HCT116 (cell line): ENCODE measurements around the gene IPP. TPM values are rescaled to one million over a fixed set of nuclear protein-coding genes. Genes with fewer than 3 reads are reported as not detected.

ENCODE experiments used
- ATAC-seq: fragments of 200-7000 bp; cut with Tn5 transposase; 2 replicates; pipeline ENCODE4 v1.9.1; 2020; ENCODE audit warnings: mild to moderate bottlenecking, moderate library complexity
- BruUV-seq: library from RNA; stranded (reverse); fragments of 400-500 nt; replicated peaks from 2 replicates; lab custom pipeline; 2021; lab: Mats Ljungman, UMichigan
- CTCF ChIA-PET: fragments of 300-600 bp; sonication (Branson Sonifier 250); formaldehyde crosslinking; loops from one replicate; lab custom pipeline; 2021; ENCODE audit warnings: antibody characterized with exemption; lab: Charles Lee
- POLR2A ChIA-PET: fragments of 300-600, 350-600 bp; sonication (Branson Sonifier 250); formaldehyde crosslinking; loops from one replicate; lab custom pipeline; 2021; ENCODE audit warnings: antibody characterized with exemption; lab: Charles Lee
- RAD21 ChIA-PET, 2 experiments: fragments of 300-600 bp; sonication (Branson Sonifier 250); formaldehyde crosslinking; loops; one replicate each; lab custom pipeline; 2023; ENCODE audit warnings: low total read pairs in 2 of 2; ENCODE audit not compliant: uncharacterized antibody in 2 of 2, unreplicated experiment in 2 of 2, low non-redundant PET in 1 of 2; lab: Charles Lee
- DNase-seq: peaks from one replicate; pipeline ENCODE4 v3.0.0-alpha.2; 2010; ENCODE audit warnings: low read depth, low spot score
- H2AFZ ChIP-seq: fragments of 200-600 bp; shearing (Covaris generic), sonication (generic); 2 replicates; pipeline ENCODE4 v1.6.1; 2017; ENCODE audit warnings: low read depth, mixed run types, mixed read lengths, antibody characterized with exemption, low read length; ENCODE audit not compliant: poor library complexity, severe bottlenecking
- H3K27ac ChIP-seq: 2 replicates; pipeline ENCODE4 v1.5.1; 2012; ENCODE audit warnings: low read depth, low read length
- H3K27me3 ChIP-seq: fragments of 200-600 bp; sonication (generic); 2 replicates; pipeline ENCODE4 v1.6.1; 2016; ENCODE audit warnings: mixed run types, low read length, mixed read lengths; ENCODE audit not compliant: insufficient read depth
- H3K36me3 ChIP-seq, 2 experiments: fragments of 200-500 bp in 1 of 2; fragments of 200-600 bp in 1 of 2; sonication (Bioruptor generic) in 1 of 2; sonication (generic) in 1 of 2; 2 replicates each; pipeline versions ENCODE4 v1.5.1 to v1.6.1; 2014 to 2016; ENCODE audit warnings: low read length in 2 of 2, inconsistent platforms in 1 of 2, mixed read lengths in 1 of 2, mixed run types in 1 of 2; ENCODE audit not compliant: insufficient read depth in 2 of 2, control insufficient read depth in 1 of 2
- H3K4me1 ChIP-seq, 2 experiments: fragments of 200-600 bp in 1 of 2; sonication (generic) in 1 of 2; 2 replicates each; pipeline versions ENCODE4 v1.5.1 to v1.6.1; 2012 to 2017; ENCODE audit warnings: low read length in 2 of 2, inconsistent platforms in 1 of 2, mild to moderate bottlenecking in 1 of 2, mixed read lengths in 1 of 2, mixed run types in 1 of 2, moderate library complexity in 1 of 2; ENCODE audit not compliant: insufficient read depth in 2 of 2, control insufficient read depth in 1 of 2
- H3K4me2 ChIP-seq: fragments of 200-600 bp; sonication (generic); 2 replicates; pipeline ENCODE4 v1.6.1; 2017; ENCODE audit warnings: mixed run types, low read length, mixed read lengths
- H3K4me3 ChIP-seq, 2 experiments: fragments of 200-600 bp in 1 of 2; sonication (generic) in 1 of 2; replicated peaks in 1 of 2; 2 replicates each; pipeline ENCODE4 v1.5.1; 2011 to 2016; ENCODE audit warnings: low read length in 2 of 2, control low read depth in 1 of 2, low read depth in 1 of 2, mild to moderate bottlenecking in 1 of 2, mixed read lengths in 1 of 2, mixed run types in 1 of 2
- H3K79me2 ChIP-seq: fragments of 200-600 bp; sonication (generic); 2 replicates; pipeline ENCODE4 v1.6.1; 2017; ENCODE audit warnings: mild to moderate bottlenecking, mixed run types, low read length, moderate library complexity, mixed read lengths; ENCODE audit not compliant: insufficient read depth
- H3K9ac ChIP-seq: fragments of 200-600 bp; sonication (generic); 2 replicates; pipeline ENCODE4 v1.6.1; 2016; ENCODE audit warnings: low read length, mixed read lengths
- H3K9me2 ChIP-seq: fragments of 200-600 bp; sonication (generic), shearing (Covaris generic); 2 replicates; pipeline ENCODE4 v1.6.1; 2017; ENCODE audit warnings: mixed run types, mild to moderate bottlenecking, moderate library complexity; ENCODE audit not compliant: insufficient read depth
- H3K9me3 ChIP-seq, 2 experiments: fragments of 200-500 bp in 1 of 2; fragments of 200-600 bp in 1 of 2; sonication (Bioruptor generic) in 1 of 2; sonication (generic) in 1 of 2; 2 replicates each; pipeline ENCODE4 v1.6.1; 2014 to 2017; ENCODE audit warnings: low read length in 2 of 2, mixed read lengths in 2 of 2, inconsistent platforms in 1 of 2, low read depth in 1 of 2, mild to moderate bottlenecking in 1 of 2, mixed run types in 1 of 2, moderate library complexity in 1 of 2; ENCODE audit not compliant: control insufficient read depth in 1 of 2, insufficient read depth in 1 of 2
- H4K20me1 ChIP-seq: fragments of 200-600 bp; sonication (generic), shearing (Covaris generic); 2 replicates; pipeline ENCODE4 v1.6.1; 2017; ENCODE audit warnings: mixed run types, mild to moderate bottlenecking, moderate library complexity; ENCODE audit not compliant: insufficient read depth
- CBX3 ChIP-seq: IDR thresholded peaks from 2 replicates; pipeline ENCODE4 v1.6.1; 2012; ENCODE audit warnings: low read depth
- CEBPB ChIP-seq: IDR thresholded peaks from 2 replicates; pipeline ENCODE4 v1.6.1; 2012; ENCODE audit warnings: low read depth
- EGR1 ChIP-seq: IDR thresholded peaks from 2 replicates; pipeline ENCODE4 v1.6.1; 2012; ENCODE audit warnings: low read depth
- ELF1 ChIP-seq: IDR thresholded peaks from 2 replicates; pipeline ENCODE4 v1.6.1; 2012; ENCODE audit warnings: low read depth, borderline replicate concordance
- FOSL1 ChIP-seq: IDR thresholded peaks from 2 replicates; pipeline ENCODE4 v1.6.1; 2012; ENCODE audit warnings: low read depth
- JUND ChIP-seq: IDR thresholded peaks from 2 replicates; pipeline ENCODE4 v1.6.1; 2012
- POLR2A ChIP-seq: IDR thresholded peaks from 2 replicates; pipeline ENCODE4 v1.7.0; 2011; ENCODE audit warnings: borderline replicate concordance; ENCODE audit not compliant: insufficient read depth, insufficient read length; ENCODE audit errors: extremely low read depth
- POLR2AphosphoS5 ChIP-seq: IDR thresholded peaks from 2 replicates; pipeline ENCODE4 v1.6.1; 2011; ENCODE audit warnings: mild to moderate bottlenecking, low read depth, low read length, moderate library complexity
- RAD21 ChIP-seq: IDR thresholded peaks from 2 replicates; pipeline ENCODE4 v1.6.1; 2012; ENCODE audit warnings: low read depth, mild to moderate bottlenecking
- SP1 ChIP-seq: IDR thresholded peaks from 2 replicates; pipeline ENCODE4 v1.6.1; 2012; ENCODE audit warnings: low read depth
- SRF ChIP-seq: IDR thresholded peaks from 2 replicates; pipeline ENCODE4 v1.6.1; 2012; ENCODE audit warnings: low read depth
- YY1 ChIP-seq: IDR thresholded peaks from 2 replicates; pipeline ENCODE4 v1.6.1; 2011; ENCODE audit warnings: low read length, low read depth, moderate library complexity, mild to moderate bottlenecking; ENCODE audit not compliant: insufficient replicate concordance; ENCODE audit errors: extremely low read depth
- ZFX ChIP-seq: fragments of 450-650 bp; IDR thresholded peaks from 2 replicates; pipeline ENCODE4 v1.6.1; 2017
- ZNF274 ChIP-seq: fragments of 200-500 bp; sonication (Bioruptor generic); IDR thresholded peaks from 2 replicates; pipeline ENCODE4 v1.6.1; 2014; ENCODE audit warnings: mild to moderate bottlenecking, low read depth, low read length, inconsistent platforms
- intact Hi-C: fragments of 100-400 bp; cut with micrococcal nuclease; formaldehyde crosslinking; loops from 2 replicates; pipeline ENCODE4 v1.10.0; 2022
- total RNA-seq: library from RNA; stranded (reverse); gene quantifications from one replicate; pipeline ENCODE4 v1.2.1, GENCODE V29; 2021; ENCODE audit not compliant: unreplicated experiment
- TF ChIP-seq, protein P1 (sequence below): IDR thresholded peaks from 2 replicates; pipeline ENCODE4 v1.6.1; 2012
- TF ChIP-seq, protein P2 (sequence below): IDR thresholded peaks from 2 replicates; pipeline ENCODE4 v1.6.1; 2012
- TF ChIP-seq, protein P3 (sequence below): IDR thresholded peaks from 2 replicates; pipeline ENCODE4 v1.6.1; 2012; ENCODE audit warnings: low read depth
- TF ChIP-seq, protein P4 (sequence below): IDR thresholded peaks from 2 replicates; pipeline ENCODE4 v1.6.1; 2011; ENCODE audit warnings: mild to moderate bottlenecking, low read length, moderate library complexity; ENCODE audit not compliant: insufficient replicate concordance; ENCODE audit errors: extremely low read depth

Gene IPP
- total RNA-seq, 1 experiment from 2014 or later, result 13.8 TPM

DNA sequence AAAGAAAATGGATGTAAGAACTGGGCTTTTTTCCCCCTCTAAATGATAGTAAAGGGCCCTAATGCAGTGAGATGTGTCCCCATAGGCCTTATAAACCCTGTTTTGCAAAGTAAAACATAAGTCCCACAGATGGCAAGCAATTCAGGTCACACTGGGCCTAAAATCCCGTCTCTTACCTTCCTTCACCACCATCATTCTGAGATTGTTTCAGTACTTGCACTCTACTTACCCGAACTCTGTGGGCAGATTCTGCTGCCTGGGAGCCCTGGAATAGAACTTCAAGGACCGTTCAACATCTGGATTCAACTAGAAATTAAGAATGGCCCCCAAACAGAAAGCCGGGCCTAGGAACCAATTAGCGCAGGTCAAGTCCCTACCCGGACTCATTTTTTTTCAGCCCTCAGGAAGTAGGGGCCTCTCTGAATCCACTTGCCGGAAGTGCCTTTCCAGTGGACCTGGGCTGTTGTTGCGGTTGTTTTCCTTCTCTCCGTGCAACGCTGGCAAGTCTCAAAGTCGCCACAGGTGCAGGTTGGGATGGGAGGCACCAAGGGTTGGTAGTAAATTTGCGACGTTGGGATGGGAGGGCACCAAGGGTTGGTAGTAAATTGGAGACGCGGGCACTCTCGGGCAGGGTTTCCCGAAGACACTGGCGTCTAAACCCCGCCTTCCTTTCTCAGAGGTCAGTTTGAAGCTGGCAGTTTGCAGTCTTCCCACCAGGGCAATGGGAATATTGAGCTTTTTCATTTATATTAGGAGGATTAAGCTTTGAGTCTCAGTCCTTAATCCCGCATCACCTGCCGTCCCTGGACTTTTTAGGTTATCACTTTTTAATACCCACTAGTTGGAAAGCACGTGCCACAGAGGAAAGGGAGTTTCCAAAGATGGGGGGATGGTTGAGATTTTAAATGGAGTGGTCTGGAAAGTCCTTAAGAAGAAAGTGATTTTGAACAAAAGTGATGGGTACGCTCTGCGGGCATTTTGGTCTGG lies 62.4 kb downstream of the IPP start, which contains the start of gene TMEM69:
Gene TMEM69, plus strand, starts transcription at position 428 of the 987 bp plus-strand sequence. CDS start 2,888 bp downstream, outside the sequence.
- H3K36me3 ChIP-seq, result peaks cover 7 to 22% of the 10 kb centered on the region in 2 experiments
- peaks cover 3 to 23% of the 10 kb centered on the region in 2 experiments; a peak in 3 of 4 replicates for H3K4me1 ChIP-seq
- H3K79me2 ChIP-seq, result peaks cover 79% of the 10 kb centered on the region
- TSS peak; percentile 65 for BruUV-seq
- ChIA-PET POLR2A (interaction anchor here (0.5 to 0.9 kb wide), 3 partner anchors 11 to 170 kb away, joined by 3 to 8 read pairs (median 3); no protein-coding TSS in a partner anchor), RAD21 (no interaction called here), CTCF (no interaction called here)
- H3K9me2 ChIP-seq, result no peaks in the 10 kb centered on the region
- DNase-seq (peak; percentile 88), ATAC-seq (peak; percentile 29)
- no peaks in the 10 kb centered on the region for H3K9me3 ChIP-seq
- intact Hi-C loops, result loop anchor here (1.0 to 10.0 kb wide), 4 partner anchors 63 to 491 kb away; partner anchors contain the start of genes IPP, MAST2 and PRDX1
- peak within 1 kb of the TSS; percentile 60 for H2AFZ ChIP-seq
- no peaks in the 10 kb centered on the region for H3K27me3 ChIP-seq
- H4K20me1 ChIP-seq, result peaks cover 5% of the 10 kb centered on the region; the same call in 1 of the 2 replicates
- H3K4me2 ChIP-seq, result peak within 1 kb of the TSS; percentile 89
- peak within 1 kb of the TSS; percentile 91 for H3K9ac ChIP-seq
- peak within 1 kb of the TSS; percentile 56 to 77 for H3K4me3 ChIP-seq
- H3K27ac ChIP-seq, result peak within 1 kb of the TSS; percentile 94
- TF ChIP-seq CBX3 (no peak), CEBPB (no peak), YY1 (peak; percentile 87), ZNF274 (no peak), SP1 (no peak), JUND (no peak), POLR2AphosphoS5 (peak; percentile 90), EGR1 (no peak), POLR2A (no peak), RAD21 (no peak), FOSL1 (no peak), ELF1 (no peak), ZFX (0 out of 2 replicates have a peak, but pooled peaks have one; percentile 6), SRF (no peak)
- TF ChIP-seq, protein P1, sequence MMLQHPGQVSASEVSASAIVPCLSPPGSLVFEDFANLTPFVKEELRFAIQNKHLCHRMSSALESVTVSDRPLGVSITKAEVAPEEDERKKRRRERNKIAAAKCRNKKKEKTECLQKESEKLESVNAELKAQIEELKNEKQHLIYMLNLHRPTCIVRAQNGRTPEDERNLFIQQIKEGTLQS, result no peak
- TF ChIP-seq, protein P2, sequence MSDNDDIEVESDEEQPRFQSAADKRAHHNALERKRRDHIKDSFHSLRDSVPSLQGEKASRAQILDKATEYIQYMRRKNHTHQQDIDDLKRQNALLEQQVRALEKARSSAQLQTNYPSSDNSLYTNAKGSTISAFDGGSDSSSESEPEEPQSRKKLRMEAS, result no peak
- TF ChIP-seq, protein P3, sequence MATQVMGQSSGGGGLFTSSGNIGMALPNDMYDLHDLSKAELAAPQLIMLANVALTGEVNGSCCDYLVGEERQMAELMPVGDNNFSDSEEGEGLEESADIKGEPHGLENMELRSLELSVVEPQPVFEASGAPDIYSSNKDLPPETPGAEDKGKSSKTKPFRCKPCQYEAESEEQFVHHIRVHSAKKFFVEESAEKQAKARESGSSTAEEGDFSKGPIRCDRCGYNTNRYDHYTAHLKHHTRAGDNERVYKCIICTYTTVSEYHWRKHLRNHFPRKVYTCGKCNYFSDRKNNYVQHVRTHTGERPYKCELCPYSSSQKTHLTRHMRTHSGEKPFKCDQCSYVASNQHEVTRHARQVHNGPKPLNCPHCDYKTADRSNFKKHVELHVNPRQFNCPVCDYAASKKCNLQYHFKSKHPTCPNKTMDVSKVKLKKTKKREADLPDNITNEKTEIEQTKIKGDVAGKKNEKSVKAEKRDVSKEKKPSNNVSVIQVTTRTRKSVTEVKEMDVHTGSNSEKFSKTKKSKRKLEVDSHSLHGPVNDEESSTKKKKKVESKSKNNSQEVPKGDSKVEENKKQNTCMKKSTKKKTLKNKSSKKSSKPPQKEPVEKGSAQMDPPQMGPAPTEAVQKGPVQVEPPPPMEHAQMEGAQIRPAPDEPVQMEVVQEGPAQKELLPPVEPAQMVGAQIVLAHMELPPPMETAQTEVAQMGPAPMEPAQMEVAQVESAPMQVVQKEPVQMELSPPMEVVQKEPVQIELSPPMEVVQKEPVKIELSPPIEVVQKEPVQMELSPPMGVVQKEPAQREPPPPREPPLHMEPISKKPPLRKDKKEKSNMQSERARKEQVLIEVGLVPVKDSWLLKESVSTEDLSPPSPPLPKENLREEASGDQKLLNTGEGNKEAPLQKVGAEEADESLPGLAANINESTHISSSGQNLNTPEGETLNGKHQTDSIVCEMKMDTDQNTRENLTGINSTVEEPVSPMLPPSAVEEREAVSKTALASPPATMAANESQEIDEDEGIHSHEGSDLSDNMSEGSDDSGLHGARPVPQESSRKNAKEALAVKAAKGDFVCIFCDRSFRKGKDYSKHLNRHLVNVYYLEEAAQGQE, result no peak
- TF ChIP-seq, protein P4, sequence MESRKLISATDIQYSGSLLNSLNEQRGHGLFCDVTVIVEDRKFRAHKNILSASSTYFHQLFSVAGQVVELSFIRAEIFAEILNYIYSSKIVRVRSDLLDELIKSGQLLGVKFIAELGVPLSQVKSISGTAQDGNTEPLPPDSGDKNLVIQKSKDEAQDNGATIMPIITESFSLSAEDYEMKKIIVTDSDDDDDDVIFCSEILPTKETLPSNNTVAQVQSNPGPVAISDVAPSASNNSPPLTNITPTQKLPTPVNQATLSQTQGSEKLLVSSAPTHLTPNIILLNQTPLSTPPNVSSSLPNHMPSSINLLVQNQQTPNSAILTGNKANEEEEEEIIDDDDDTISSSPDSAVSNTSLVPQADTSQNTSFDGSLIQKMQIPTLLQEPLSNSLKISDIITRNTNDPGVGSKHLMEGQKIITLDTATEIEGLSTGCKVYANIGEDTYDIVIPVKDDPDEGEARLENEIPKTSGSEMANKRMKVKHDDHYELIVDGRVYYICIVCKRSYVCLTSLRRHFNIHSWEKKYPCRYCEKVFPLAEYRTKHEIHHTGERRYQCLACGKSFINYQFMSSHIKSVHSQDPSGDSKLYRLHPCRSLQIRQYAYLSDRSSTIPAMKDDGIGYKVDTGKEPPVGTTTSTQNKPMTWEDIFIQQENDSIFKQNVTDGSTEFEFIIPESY, result no peak
